Measurements from ENCODE around the gene ABCD1.

DNA sequence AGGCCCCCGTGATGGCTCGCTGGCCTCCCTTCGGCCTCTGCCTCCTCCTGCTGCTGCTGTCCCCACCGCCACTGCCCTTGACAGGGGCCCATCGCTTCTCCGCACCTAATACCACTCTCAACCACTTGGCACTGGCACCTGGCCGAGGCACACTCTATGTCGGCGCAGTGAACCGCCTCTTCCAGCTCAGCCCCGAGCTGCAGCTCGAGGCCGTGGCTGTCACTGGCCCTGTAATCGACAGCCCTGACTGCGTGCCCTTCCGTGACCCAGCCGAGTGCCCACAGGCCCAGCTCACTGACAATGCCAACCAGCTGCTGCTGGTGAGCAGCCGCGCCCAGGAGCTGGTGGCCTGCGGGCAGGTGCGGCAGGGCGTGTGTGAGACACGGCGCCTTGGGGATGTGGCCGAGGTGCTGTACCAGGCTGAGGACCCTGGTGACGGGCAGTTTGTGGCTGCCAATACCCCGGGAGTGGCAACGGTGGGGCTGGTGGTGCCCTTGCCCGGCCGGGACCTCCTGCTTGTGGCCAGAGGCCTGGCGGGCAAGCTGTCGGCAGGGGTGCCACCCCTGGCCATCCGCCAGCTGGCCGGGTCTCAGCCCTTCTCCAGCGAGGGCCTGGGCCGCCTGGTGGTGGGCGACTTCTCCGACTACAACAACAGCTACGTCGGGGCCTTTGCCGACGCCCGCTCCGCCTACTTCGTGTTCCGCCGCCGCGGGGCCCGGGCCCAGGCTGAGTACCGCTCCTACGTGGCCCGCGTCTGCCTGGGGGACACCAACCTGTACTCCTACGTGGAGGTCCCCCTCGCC lies 42.4 kb downstream of the ABCD1 start:
- no peak for TF ChIP-seq POLR2AphosphoS5 (IDR thresholded peaks at IDR 0.05; ENCODE audit: low read depth, low read length)
- TF ChIP-seq, protein P1, sequence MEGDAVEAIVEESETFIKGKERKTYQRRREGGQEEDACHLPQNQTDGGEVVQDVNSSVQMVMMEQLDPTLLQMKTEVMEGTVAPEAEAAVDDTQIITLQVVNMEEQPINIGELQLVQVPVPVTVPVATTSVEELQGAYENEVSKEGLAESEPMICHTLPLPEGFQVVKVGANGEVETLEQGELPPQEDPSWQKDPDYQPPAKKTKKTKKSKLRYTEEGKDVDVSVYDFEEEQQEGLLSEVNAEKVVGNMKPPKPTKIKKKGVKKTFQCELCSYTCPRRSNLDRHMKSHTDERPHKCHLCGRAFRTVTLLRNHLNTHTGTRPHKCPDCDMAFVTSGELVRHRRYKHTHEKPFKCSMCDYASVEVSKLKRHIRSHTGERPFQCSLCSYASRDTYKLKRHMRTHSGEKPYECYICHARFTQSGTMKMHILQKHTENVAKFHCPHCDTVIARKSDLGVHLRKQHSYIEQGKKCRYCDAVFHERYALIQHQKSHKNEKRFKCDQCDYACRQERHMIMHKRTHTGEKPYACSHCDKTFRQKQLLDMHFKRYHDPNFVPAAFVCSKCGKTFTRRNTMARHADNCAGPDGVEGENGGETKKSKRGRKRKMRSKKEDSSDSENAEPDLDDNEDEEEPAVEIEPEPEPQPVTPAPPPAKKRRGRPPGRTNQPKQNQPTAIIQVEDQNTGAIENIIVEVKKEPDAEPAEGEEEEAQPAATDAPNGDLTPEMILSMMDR (IDR thresholded peaks at IDR 0.05): no peak
- TF ChIP-seq, protein P2, sequence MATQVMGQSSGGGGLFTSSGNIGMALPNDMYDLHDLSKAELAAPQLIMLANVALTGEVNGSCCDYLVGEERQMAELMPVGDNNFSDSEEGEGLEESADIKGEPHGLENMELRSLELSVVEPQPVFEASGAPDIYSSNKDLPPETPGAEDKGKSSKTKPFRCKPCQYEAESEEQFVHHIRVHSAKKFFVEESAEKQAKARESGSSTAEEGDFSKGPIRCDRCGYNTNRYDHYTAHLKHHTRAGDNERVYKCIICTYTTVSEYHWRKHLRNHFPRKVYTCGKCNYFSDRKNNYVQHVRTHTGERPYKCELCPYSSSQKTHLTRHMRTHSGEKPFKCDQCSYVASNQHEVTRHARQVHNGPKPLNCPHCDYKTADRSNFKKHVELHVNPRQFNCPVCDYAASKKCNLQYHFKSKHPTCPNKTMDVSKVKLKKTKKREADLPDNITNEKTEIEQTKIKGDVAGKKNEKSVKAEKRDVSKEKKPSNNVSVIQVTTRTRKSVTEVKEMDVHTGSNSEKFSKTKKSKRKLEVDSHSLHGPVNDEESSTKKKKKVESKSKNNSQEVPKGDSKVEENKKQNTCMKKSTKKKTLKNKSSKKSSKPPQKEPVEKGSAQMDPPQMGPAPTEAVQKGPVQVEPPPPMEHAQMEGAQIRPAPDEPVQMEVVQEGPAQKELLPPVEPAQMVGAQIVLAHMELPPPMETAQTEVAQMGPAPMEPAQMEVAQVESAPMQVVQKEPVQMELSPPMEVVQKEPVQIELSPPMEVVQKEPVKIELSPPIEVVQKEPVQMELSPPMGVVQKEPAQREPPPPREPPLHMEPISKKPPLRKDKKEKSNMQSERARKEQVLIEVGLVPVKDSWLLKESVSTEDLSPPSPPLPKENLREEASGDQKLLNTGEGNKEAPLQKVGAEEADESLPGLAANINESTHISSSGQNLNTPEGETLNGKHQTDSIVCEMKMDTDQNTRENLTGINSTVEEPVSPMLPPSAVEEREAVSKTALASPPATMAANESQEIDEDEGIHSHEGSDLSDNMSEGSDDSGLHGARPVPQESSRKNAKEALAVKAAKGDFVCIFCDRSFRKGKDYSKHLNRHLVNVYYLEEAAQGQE (IDR thresholded peaks at IDR 0.05; ENCODE audit: insufficient read depth in 1 of 2, low read depth in 2 of 2, low read length in 1 of 2): no peak
- no peak for TF ChIP-seq SIN3A (IDR thresholded peaks at IDR 0.05; ENCODE audit: borderline replicate concordance, insufficient read depth, low read depth, low read length)
- TF ChIP-seq TCF7L2 (IDR thresholded peaks at IDR 0.05; ENCODE audit: low read depth, low read length): no peak

All from Panc1 (cell line).